ENCODE data around the gene SPTBN5.

GRCh38 chr15:41921167-41921566 is 27.3 kb upstream of the SPTBN5 start:
- TF ChIP-seq, protein P1, sequence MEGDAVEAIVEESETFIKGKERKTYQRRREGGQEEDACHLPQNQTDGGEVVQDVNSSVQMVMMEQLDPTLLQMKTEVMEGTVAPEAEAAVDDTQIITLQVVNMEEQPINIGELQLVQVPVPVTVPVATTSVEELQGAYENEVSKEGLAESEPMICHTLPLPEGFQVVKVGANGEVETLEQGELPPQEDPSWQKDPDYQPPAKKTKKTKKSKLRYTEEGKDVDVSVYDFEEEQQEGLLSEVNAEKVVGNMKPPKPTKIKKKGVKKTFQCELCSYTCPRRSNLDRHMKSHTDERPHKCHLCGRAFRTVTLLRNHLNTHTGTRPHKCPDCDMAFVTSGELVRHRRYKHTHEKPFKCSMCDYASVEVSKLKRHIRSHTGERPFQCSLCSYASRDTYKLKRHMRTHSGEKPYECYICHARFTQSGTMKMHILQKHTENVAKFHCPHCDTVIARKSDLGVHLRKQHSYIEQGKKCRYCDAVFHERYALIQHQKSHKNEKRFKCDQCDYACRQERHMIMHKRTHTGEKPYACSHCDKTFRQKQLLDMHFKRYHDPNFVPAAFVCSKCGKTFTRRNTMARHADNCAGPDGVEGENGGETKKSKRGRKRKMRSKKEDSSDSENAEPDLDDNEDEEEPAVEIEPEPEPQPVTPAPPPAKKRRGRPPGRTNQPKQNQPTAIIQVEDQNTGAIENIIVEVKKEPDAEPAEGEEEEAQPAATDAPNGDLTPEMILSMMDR (IDR thresholded peaks at IDR 0.05; ENCODE audit: low read length), result no peak
- no peak for TF ChIP-seq EZH2 (IDR thresholded peaks at IDR 0.05; ENCODE audit: borderline replicate concordance, low read length)
